Measurements from ENCODE around the gene DNAH11. TPM values are rescaled to one million over a fixed set of nuclear protein-coding genes. Genes with fewer than 3 reads are reported as not detected.

DNAH11 gene
- total and polyA plus RNA-seq, 2 of the 8 experiments (the other 6 are each of a cell fraction or from before 2014, with no cell fraction given) = 1.8 to 4.9 TPM

- no peak for TF ChIP-seq RXRA (IDR thresholded peaks at IDR 0.05; ENCODE audit: insufficient read depth, low read depth, low read length)
- TF ChIP-seq GABPA (IDR thresholded peaks at IDR 0.05; ENCODE audit: borderline replicate concordance, insufficient read depth, low read length) = no peak
- TF ChIP-seq, protein P1, sequence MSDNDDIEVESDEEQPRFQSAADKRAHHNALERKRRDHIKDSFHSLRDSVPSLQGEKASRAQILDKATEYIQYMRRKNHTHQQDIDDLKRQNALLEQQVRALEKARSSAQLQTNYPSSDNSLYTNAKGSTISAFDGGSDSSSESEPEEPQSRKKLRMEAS (IDR thresholded peaks at IDR 0.05) = no peak
- no peak for TF ChIP-seq POLR2A (IDR thresholded peaks at IDR 0.05; ENCODE audit: control extremely low read depth in 1 of 2, low read depth in 2 of 2, low read length in 2 of 2)
These were observed 37.3 kb downstream of the DNAH11 start (continued) for GRCh38 chr7:21580073-21580521.
